Right atrium auricular region (tissue), 2 donors: ENCODE data around the gene MCU. TPM values are rescaled to one million over a fixed set of nuclear protein-coding genes. Genes with fewer than 3 reads are reported as not detected.
"Not testable (repeated sequence)": the region's sequence is repeated elsewhere in the genome, so short reads cannot be mapped to it uniquely, and the experiment has no call there.

Experiments used
- DNase-seq: peaks from one replicate; pipeline ENCODE4 v3.0.0-alpha.2; 2019; ENCODE audit warnings: low spot score
- H3K27ac ChIP-seq, 2 donors: fragments of 200-600 bp; sonication (generic); 1 replicate in 1 of 2; 2 replicates in 1 of 2; pipeline ENCODE4 v1.5.1; 2016 to 2019
- H3K27me3 ChIP-seq, 2 donors: fragments of 200-600 bp; sonication (generic); one replicate each; pipeline versions ENCODE4 v1.5.1 to v1.6.0; 2017 to 2019
- H3K36me3 ChIP-seq: fragments of 200-600 bp; sonication (generic); one replicate; pipeline ENCODE4 v1.5.1; 2016
- H3K4me1 ChIP-seq, 2 donors: fragments of 200-600 bp; sonication (generic); one replicate each; pipeline versions ENCODE4 v1.5.1 to v1.6.0; 2017 to 2019
- H3K4me3 ChIP-seq, 2 donors: fragments of 200-600 bp; sonication (generic); 1 replicate in 1 of 2; 2 replicates in 1 of 2; pipeline ENCODE4 v1.5.1; 2017 to 2019; ENCODE audit warnings: mild to moderate bottlenecking in 1 of 2, moderate library complexity in 1 of 2
- H3K9me3 ChIP-seq, 2 donors: fragments of 200-600 bp; sonication (generic); one replicate each; pipeline ENCODE4 v1.5.1; 2019
- CTCF ChIP-seq, 2 donors: fragments of 200-600 bp; sonication (generic); IDR thresholded peaks; one replicate each; pipeline ENCODE4 v1.5.1; 2019; ENCODE audit warnings: antibody characterized with exemption in 2 of 2
- total RNA-seq, 2 donors: library from RNA; depleted of rRNA; stranded (reverse); fragments of >200 nt; gene quantifications; one replicate each; pipeline ENCODE4 v1.1.0, GENCODE V29; 2016

The MCU gene
- total RNA-seq, 2 donors from 2014 or later: 12.4 to 14.2 TPM

DNA sequence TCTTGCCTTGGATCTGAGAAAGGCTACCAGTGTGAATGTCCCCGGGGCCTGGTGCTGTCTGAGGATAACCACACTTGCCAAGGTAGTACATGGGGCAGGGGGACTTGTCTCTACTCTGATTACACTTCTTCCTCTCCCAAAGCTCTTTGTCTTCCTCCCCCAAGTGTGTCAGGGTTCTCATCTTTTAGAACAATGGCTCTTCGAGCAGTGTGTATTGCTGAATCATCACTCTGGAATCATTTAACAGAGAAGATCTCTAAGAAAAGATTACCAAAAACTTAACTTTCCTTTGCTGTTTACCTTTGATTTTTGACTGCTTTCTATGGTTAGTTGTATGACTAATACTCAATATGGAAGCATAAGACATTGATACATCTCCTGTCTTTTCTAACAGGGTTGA is 219.8 kb downstream of the MCU start:
- H3K27ac ChIP-seq: no peak overlapping the region
- H3K36me3 ChIP-seq: no peaks in the 10 kb centered on the region
- H3K9me3 ChIP-seq: no peaks in the 10 kb centered on the region
- DNase-seq: no peak
- H3K27me3 ChIP-seq: no peaks in the 10 kb centered on the region
- no peak for TF ChIP-seq CTCF (IDR thresholded peaks at IDR 0.05)
- H3K4me1 ChIP-seq: no peaks in the 10 kb centered on the region
- no peak overlapping the region for H3K4me3 ChIP-seq

DNA sequence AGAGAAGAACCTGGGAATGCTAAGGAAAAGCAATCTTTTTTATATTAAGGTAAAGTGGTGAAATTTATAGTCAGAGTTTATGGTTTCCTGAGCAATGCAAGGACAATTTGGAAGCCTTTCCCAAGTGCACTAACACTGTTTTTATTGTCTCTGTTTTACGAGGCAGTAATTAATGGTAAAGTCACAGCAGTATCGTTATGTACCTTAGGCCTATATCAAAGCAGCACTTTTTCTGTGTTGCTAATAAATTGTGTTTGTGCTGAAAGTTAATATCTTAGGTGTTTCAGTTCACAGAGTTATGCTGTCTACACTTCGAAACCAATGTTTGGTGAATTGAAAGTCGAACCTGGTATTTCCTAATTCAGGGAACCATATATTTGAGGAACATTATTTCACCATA is 220.8 kb downstream of the MCU start:
- Histone ChIP-seq H3K4me3 (no peak overlapping the region), H3K4me1 (no peaks in the 10 kb centered on the region), H3K36me3 (no peaks in the 10 kb centered on the region), H3K27ac (no peak overlapping the region), H3K9me3 (no peaks in the 10 kb centered on the region), H3K27me3 (no peaks in the 10 kb centered on the region)
- no peak for TF ChIP-seq CTCF (IDR thresholded peaks at IDR 0.05)
- no peak for DNase-seq

DNA sequence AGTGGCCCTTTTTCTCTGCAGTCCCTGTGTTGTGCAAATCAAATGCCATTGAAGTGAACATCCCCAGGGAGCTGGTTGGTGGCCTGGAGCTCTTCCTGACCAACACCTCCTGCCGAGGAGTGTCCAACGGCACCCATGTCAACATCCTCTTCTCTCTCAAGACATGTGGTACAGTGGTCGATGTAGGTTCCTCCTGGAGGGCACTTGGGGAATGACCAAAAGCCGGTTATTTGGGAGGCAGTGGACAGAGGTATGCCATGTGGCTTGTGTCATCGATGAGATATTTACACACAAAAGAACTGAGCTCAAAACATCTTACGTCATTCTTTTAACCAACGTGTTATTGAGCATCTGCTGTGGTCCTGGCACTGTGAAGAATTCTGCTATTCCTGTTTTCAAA is 221.3 kb downstream of the MCU start:
- no peak for DNase-seq
- H3K4me1 ChIP-seq: no peaks in the 10 kb centered on the region
- H3K4me3 ChIP-seq: no peak overlapping the region
- H3K27me3 ChIP-seq: no peaks in the 10 kb centered on the region
- no peaks in the 10 kb centered on the region for H3K9me3 ChIP-seq
- no peak for TF ChIP-seq CTCF (IDR thresholded peaks at IDR 0.05)
- H3K36me3 ChIP-seq: no peaks in the 10 kb centered on the region
- no peak overlapping the region for H3K27ac ChIP-seq

DNA sequence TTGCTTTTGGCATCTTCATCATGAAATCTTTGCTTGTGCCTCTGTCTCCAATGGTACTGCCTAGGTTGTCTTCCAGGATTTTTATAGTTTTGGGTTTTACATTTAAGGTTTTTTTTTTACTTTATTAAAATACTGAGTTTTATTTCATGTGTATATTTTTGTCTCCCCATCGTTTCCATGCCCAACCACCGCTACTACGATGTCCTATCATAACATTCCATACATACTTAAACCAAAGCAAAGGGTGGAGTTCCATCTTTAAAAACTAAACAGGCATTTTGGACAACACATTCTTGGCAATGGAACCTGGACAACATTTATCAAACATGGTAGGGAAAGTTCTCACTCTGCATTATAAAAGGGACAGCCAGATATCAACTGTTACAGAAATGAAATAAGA is 225.3 kb downstream of the MCU start:
- not testable (repeated sequence) for DNase-seq, H3K27me3 ChIP-seq, H3K36me3 ChIP-seq, H3K27ac ChIP-seq, H3K4me1 ChIP-seq, H3K4me3 ChIP-seq
- H3K9me3 ChIP-seq: peaks cover 0 to 11% of the 10 kb centered on the region in 2 donors

- H3K9me3 ChIP-seq: peaks cover 0 to 11% of the 10 kb centered on the region in 2 donors
- H3K36me3 ChIP-seq, H3K4me1 ChIP-seq, DNase-seq, H3K27me3 ChIP-seq, H3K27ac ChIP-seq, H3K4me3 ChIP-seq: not testable (repeated sequence)
These were observed 225.9 kb downstream of the MCU start for GRCh38 chr10:72917803-72918332.

DNA sequence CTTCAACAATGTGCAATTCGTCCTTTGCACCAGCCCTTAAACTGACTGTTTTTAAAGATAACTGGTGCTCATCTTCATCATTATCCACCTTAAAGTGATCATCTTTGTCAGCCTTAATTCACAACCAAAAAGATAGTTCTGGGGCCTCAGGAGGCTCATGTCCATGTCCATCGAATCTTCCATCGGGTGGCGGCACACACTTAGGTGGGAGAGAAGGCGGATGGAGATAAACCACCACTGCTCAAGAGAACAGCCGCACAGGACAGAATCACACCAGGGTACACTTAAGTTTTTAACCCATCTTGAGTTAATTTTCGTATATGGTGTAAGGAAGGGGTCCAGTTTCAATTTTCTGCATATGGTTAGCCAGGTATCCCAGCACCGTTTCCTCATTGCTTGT is 226.4 kb downstream of the MCU start:
- H3K4me1 ChIP-seq: no peaks in the 10 kb centered on the region
- H3K9me3 ChIP-seq: peaks cover 0 to 11% of the 10 kb centered on the region in 2 donors
- H3K4me3 ChIP-seq: no peak overlapping the region

DNA sequence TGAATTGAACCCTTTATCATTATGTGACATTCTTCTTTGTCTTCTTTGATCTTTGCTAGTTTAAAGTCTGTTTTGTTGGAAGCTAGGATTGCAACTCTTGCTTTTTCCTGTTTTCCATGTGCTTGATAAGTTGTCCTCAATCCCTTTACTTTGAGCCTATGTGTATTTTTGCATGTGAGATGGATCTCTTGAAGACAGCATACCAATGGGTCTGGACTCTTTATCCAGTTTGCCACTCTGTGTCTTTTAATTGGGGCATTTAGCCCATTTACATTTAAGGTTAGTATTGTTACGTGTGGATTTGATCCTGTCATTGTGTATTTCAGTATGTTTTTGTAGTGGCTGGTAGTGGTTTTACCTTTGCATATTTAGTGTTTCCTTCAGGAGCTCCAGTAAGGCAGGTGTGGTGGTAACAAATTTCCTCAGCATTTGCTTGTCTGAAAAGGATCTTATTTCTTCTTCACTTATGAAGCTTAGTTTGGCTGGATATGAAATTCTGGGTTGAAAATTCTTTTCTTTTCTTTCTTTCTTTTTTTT is 229.3 kb downstream of the MCU start:
- H3K27ac ChIP-seq, DNase-seq, H3K27me3 ChIP-seq, H3K4me3 ChIP-seq, H3K4me1 ChIP-seq, H3K36me3 ChIP-seq: not testable (repeated sequence)
- peaks cover 0 to 11% of the 10 kb centered on the region in 2 donors for H3K9me3 ChIP-seq

More for the DNA sequence above, 226.4 kb downstream of the MCU start:
- Histone ChIP-seq H3K27ac (no peak overlapping the region), H3K27me3 (no peaks in the 10 kb centered on the region), H3K36me3 (no peaks in the 10 kb centered on the region)
- DNase-seq: no peak
- TF ChIP-seq CTCF (IDR thresholded peaks at IDR 0.05): no peak
